GM23248 (cell line): Measurements from ENCODE around the gene PPP4R3C. TPM values are rescaled to one million over a fixed set of nuclear protein-coding genes. Genes with fewer than 3 reads are reported as not detected.

Experiments used
- DNase-seq: peaks from one replicate; pipeline ENCODE4 v3.0.0-alpha.2; 2015
- H2AFZ ChIP-seq: fragments of 200-600 bp; sonication (generic); 2 replicates; pipeline ENCODE4 v1.6.1; 2016; ENCODE audit warnings: antibody characterized with exemption
- H3F3A ChIP-seq: fragments of 200-600 bp; sonication (generic); 2 replicates; pipeline ENCODE4 v1.6.1; 2016; ENCODE audit warnings: mild to moderate bottlenecking, antibody characterized with exemption, mixed run types; ENCODE audit not compliant: insufficient read depth
- H3K27ac ChIP-seq: fragments of 200-600 bp; sonication (generic); 2 replicates; pipeline ENCODE4 v1.5.1; 2016; ENCODE audit warnings: mild to moderate bottlenecking
- H3K27me3 ChIP-seq: fragments of 200-600 bp; sonication (generic); replicated peaks from 2 replicates; pipeline ENCODE4 v1.6.1; 2016; ENCODE audit warnings: mild to moderate bottlenecking; ENCODE audit not compliant: insufficient read depth
- H3K36me3 ChIP-seq: fragments of 200-600 bp; sonication (generic); 2 replicates; pipeline ENCODE4 v1.6.1; 2016; ENCODE audit warnings: low read depth, mild to moderate bottlenecking
- H3K4me1 ChIP-seq: fragments of 200-600 bp; sonication (generic); 2 replicates; pipeline ENCODE4 v1.6.1; 2016; ENCODE audit warnings: mild to moderate bottlenecking; ENCODE audit not compliant: insufficient read depth
- H3K4me2 ChIP-seq: fragments of 200-600 bp; sonication (generic); one replicate; pipeline ENCODE4 v1.6.1; 2016; ENCODE audit warnings: mild to moderate bottlenecking; ENCODE audit not compliant: unreplicated experiment
- H3K4me3 ChIP-seq: fragments of 200-600 bp; sonication (generic); 2 replicates; pipeline ENCODE4 v1.5.1; 2016; ENCODE audit warnings: mild to moderate bottlenecking
- H3K79me2 ChIP-seq: fragments of 200-600 bp; sonication (generic); 2 replicates; pipeline ENCODE4 v1.6.1; 2016; ENCODE audit warnings: mild to moderate bottlenecking; ENCODE audit not compliant: insufficient read depth
- H3K9ac ChIP-seq: fragments of 200-600 bp; sonication (generic); 2 replicates; pipeline ENCODE4 v1.6.1; 2016; ENCODE audit warnings: mild to moderate bottlenecking
- H3K9me2 ChIP-seq: fragments of 200-600 bp; sonication (generic); 2 replicates; pipeline ENCODE4 v1.6.1; 2016; ENCODE audit warnings: mixed run types, mild to moderate bottlenecking, moderate library complexity; ENCODE audit not compliant: insufficient read depth
- H3K9me3 ChIP-seq: fragments of 200-600 bp; sonication (generic); one replicate; pipeline ENCODE4 v1.6.1; 2017; ENCODE audit warnings: low read depth
- H4K20me1 ChIP-seq: fragments of 200-600 bp; sonication (generic); 2 replicates; pipeline ENCODE4 v1.6.0; 2016; ENCODE audit not compliant: insufficient read depth
- EZH2 ChIP-seq: fragments of 200-600 bp; sonication (generic); IDR thresholded peaks from 2 replicates; pipeline ENCODE4 v1.6.1; 2018; ENCODE audit warnings: antibody characterized with exemption, mild to moderate bottlenecking; ENCODE audit not compliant: insufficient read depth, poor library complexity, severe bottlenecking
- EZH2phosphoT487 ChIP-seq: fragments of 200-600 bp; sonication (generic); IDR thresholded peaks from 2 replicates; pipeline ENCODE4 v1.6.1; 2018; ENCODE audit warnings: antibody characterized with exemption, moderate library complexity, mild to moderate bottlenecking, low read depth; ENCODE audit not compliant: insufficient read depth
- whole genome bisulfite sequencing, 2 experiments: methylation state at CpG; one replicate each; pipeline ENCODE4 v1.1.6; 2015 to 2017; ENCODE audit warnings: low lambda C conversion rate in 2 of 2, low coverage in 1 of 2; ENCODE audit errors: missing lambda C conversion rate in 2 of 2; 5-methylcytosine and 5-hydroxymethylcytosine counted together
- in situ Hi-C: fragments of 300-500 bp; cut with MboI; formaldehyde crosslinking; loops from 2 replicates; pipeline ENCODE4 v1.15.0; 2020
- polyA plus RNA-seq: library from polyadenylated mRNA; unstranded; fragments of >200 nt; fragmentation: Nextera tagmentation; extraction: Ambion mirVana; gene quantifications from 2 replicates; pipeline ENCODE4 v1.2.1, GENCODE V29; 2016
- total RNA-seq: library from RNA; depleted of rRNA; stranded (reverse); fragments of >200 nt; shearing (Covaris generic); gene quantifications from 2 replicates; pipeline ENCODE4 v1.2.3, GENCODE V29; 2014; rRNA removed

PPP4R3C gene
- total and polyA plus RNA-seq, 2 experiments from 2014 or later, result not detected

DNA sequence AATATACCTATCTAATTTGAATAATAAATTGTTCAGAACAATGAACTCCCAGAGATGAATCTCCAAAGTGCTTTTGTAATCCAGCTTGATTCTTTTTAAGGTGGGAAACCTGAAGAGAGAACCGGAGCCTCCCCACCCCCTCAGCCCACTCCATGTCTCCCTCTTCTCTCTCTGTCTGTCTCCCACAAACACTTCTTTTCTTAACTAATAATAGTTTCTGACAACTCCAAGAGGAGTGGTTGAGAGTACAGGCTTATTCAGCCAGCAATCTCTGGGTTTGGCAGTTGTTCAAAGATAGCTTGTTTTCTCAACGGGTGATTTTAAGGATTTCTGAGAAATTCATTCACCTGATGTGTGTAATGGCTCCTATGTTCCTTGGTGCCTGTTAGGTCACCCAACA, 23.4 kb downstream of the PPP4R3C start:
- TF ChIP-seq EZH2phosphoT487 (no peak), EZH2 (no peak)
- H3K9ac ChIP-seq, result no peak overlapping the region
- no peaks in the 10 kb centered on the region for H3K36me3 ChIP-seq
- H4K20me1 ChIP-seq, result no peaks in the 10 kb centered on the region
- H3K4me3 ChIP-seq, result no peak overlapping the region
- H3K4me1 ChIP-seq, result no peaks in the 10 kb centered on the region
- no peak overlapping the region for H3K27ac ChIP-seq
- 20 to 30% methylated on average over 2 of the region's 2 CpGs for WGBS, 2 experiments
- no peaks in the 10 kb centered on the region for H3K9me2 ChIP-seq
- H3K9me3 ChIP-seq, result no peaks in the 10 kb centered on the region
- in situ Hi-C loops, result no loop called here
- no peak overlapping the region for H2AFZ ChIP-seq
- DNase-seq, result no peak
- H3F3A ChIP-seq, result no peaks in the 10 kb centered on the region
- no peak overlapping the region for H3K4me2 ChIP-seq
- H3K79me2 ChIP-seq, result no peaks in the 10 kb centered on the region
- no peaks in the 10 kb centered on the region for H3K27me3 ChIP-seq

DNA sequence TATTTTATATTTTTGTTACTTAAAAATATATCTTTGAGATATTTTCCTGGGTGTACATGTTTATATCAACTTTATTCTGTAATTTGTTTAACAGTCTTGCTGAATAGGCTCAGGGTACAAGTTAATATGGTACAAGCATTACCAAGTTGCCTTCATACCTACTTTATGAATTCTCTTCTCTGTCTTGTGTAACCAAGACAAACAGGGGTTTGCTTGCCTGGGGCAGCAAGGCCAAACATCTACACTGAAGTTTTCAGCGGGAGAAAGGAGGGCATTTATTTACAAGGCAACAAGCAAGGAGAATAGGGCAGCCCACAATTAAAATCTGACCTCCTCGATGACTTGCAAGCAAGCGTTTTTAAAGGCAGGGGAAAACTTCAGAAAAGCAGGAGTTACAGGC, 24.2 kb downstream of the PPP4R3C start:
- DNase-seq, result no peak
- Histone ChIP-seq H3K9ac (no peak overlapping the region), H3F3A (no peaks in the 10 kb centered on the region), H3K27me3 (no peaks in the 10 kb centered on the region), H3K79me2 (no peaks in the 10 kb centered on the region), H3K4me1 (no peaks in the 10 kb centered on the region), H3K9me3 (no peaks in the 10 kb centered on the region), H3K9me2 (no peaks in the 10 kb centered on the region), H3K4me3 (no peak overlapping the region), H3K4me2 (no peak overlapping the region), H2AFZ (no peak overlapping the region), H3K36me3 (no peaks in the 10 kb centered on the region), H3K27ac (no peak overlapping the region), H4K20me1 (no peaks in the 10 kb centered on the region)
- in situ Hi-C loops, result no loop called here
- 23 to 29% methylated on average over 3 of the region's 3 CpGs for WGBS, 2 experiments
- no peak for TF ChIP-seq EZH2phosphoT487
- TF ChIP-seq EZH2, result no peak

DNA sequence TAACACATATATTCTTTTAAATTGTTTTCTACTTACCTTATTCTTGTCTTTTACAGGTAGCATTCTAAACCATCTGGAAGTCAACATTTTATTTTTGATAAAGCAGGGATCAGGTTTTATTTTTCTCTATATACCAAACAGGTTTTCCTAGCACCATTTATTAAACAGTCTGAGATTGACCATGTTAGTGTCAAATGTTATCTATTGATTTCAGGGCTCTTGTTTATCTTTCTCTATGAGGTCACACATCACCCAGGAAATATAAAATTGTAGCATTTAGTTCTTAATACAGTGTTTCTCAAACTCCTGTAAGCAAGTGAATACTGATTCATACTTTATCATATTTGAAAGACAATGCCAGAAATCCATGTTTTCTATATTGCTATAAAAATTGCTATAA, 28.1 kb downstream of the PPP4R3C start:
- TF ChIP-seq EZH2 (no peak), EZH2phosphoT487 (no peak)
- H3K4me1 ChIP-seq, result no peaks in the 10 kb centered on the region
- H3F3A ChIP-seq, result no peaks in the 10 kb centered on the region
- no peaks in the 10 kb centered on the region for H3K9me2 ChIP-seq
- H3K36me3 ChIP-seq, result no peaks in the 10 kb centered on the region
- H3K4me2 ChIP-seq, result no peak overlapping the region
- no peaks in the 10 kb centered on the region for H3K9me3 ChIP-seq
- no peak overlapping the region for H3K9ac ChIP-seq
- no peak overlapping the region for H2AFZ ChIP-seq
- H3K27me3 ChIP-seq, result no peaks in the 10 kb centered on the region
- DNase-seq, result no peak
- no peaks in the 10 kb centered on the region for H4K20me1 ChIP-seq
- in situ Hi-C loops, result no loop called here
- H3K79me2 ChIP-seq, result no peaks in the 10 kb centered on the region
- H3K27ac ChIP-seq, result no peak overlapping the region
- H3K4me3 ChIP-seq, result no peak overlapping the region

Other genes with a start within 250 kb of the PPP4R3C start
- gene DCAF8L2, start 127.0 kb upstream of the PPP4R3C start, total RNA-seq, result not detected in 2 replicates
- not detected in 2 replicates for gene DCAF8L2, start 127.0 kb upstream of the PPP4R3C start, polyA plus RNA-seq